T follicular helper cell (primary cell): ENCODE measurements around the gene STRN.

ENCODE experiments used
- DNase-seq: peaks from one replicate; pipeline ENCODE4 v3.0.0-alpha.2; 2020; ENCODE audit warnings: low read depth

STRN gene

GRCh38 chr2:36797324-36798070 lies 168.8 kb downstream of the STRN start:
- no peak for DNase-seq
